ENCODE measurements around the gene CALHM2.

- no peak for TF ChIP-seq CTCF (IDR thresholded peaks at IDR 0.05; ENCODE audit: poor library complexity)
- no peak for TF ChIP-seq EZH2phosphoT487 (IDR thresholded peaks at IDR 0.05; ENCODE audit: low read depth, severe bottlenecking, unreplicated experiment)
Measured at GRCh38 chr10:103431902-103432301, 20.3 kb downstream of the CALHM2 start.
